Pancreas (tissue), 10 donors: ENCODE results near the gene HTR2C. TPM values are rescaled to one million over a fixed set of nuclear protein-coding genes. Genes with fewer than 3 reads are reported as not detected.
"Not testable (repeated sequence)": the region's sequence is repeated elsewhere in the genome, so short reads cannot be mapped to it uniquely, and the experiment has no call there.

Source experiments
- ATAC-seq, 4 donors: fragments of 200-7000 bp; cut with Tn5 transposase; one replicate each; pipeline versions ENCODE4 v1.8.0 to v1.9.1; 2020; ENCODE audit warnings: mild to moderate bottlenecking in 4 of 4, moderate library complexity in 4 of 4
- DNase-seq, 6 donors: peaks; one replicate each; pipeline ENCODE4 v3.0.0-alpha.2; 2020
- FAIRE-seq: peaks from 2 replicates; lab custom pipeline; 2012; peaks lifted over from hg19 to GRCh38; lab: Jason Lieb, UNC
- H3K27ac ChIP-seq, 4 donors: fragments of 200-600 bp; sonication (generic); 1 replicate in 3 of 4; 2 replicates in 1 of 4; pipeline versions ENCODE4 v1.5.0 to v1.8.0; 2020
- H3K27me3 ChIP-seq, 4 donors: fragments of 200-600 bp; one replicate each; pipeline ENCODE4 v1.8.0; 2021
- H3K36me3 ChIP-seq, 3 donors: fragments of 200-600 bp; sonication (generic) in 1 of 3; one replicate each; pipeline versions ENCODE4 v1.5.0 to v1.8.0; 2020 to 2021
- H3K4me1 ChIP-seq, 3 donors: fragments of 200-600 bp; one replicate each; pipeline ENCODE4 v1.8.0; 2021
- H3K4me3 ChIP-seq, 4 donors: fragments of 200-600 bp; sonication (generic) in 2 of 4; one replicate each; pipeline versions ENCODE4 v1.5.0 to v1.8.0; 2020 to 2021
- H3K9me3 ChIP-seq, 4 donors: fragments of 200-600 bp; one replicate each; pipeline ENCODE4 v1.8.0; 2021
- CTCF ChIP-seq, 4 donors: fragments of 200-600 bp; sonication (generic) in 3 of 4; IDR thresholded peaks; one replicate each; pipeline versions ENCODE4 v1.5.0 to v1.8.0; 2021; ENCODE audit warnings: antibody characterized with exemption in 4 of 4
- WGBS, 2 donors: extraction: QIAGEN DNeasy Blood & Tissue Kit; methylation state at CpG; one replicate each; pipeline ENCODE4 v1.1.7; 2013; 5-methylcytosine and 5-hydroxymethylcytosine counted together
- intact Hi-C, 3 donors: fragments of 100-400 bp; cut with DNase I; formaldehyde crosslinking; loops; one replicate each; pipeline versions ENCODE4 v1.11.1 to v1.14.2; 2022
- polyA plus RNA-seq, 2 donors: library from polyadenylated mRNA; stranded (reverse); fragments of 200-250 nt; gene quantifications; one replicate each; pipeline ENCODE4 v1.2.3, GENCODE V29; 2013
- total RNA-seq, 6 donors: library from RNA; stranded (reverse); fragmentation: NEBNext Ultra II Directional in 4 of 6; extraction: Animal tissue kit (Norgen Biotek cat#: 25700) in 4 of 6; gene quantifications; one replicate each; pipeline versions ENCODE4 v1.2.1 to v1.2.4, GENCODE V29; 2021 to 2023
- donor health status: healthy with polysubstance abuse.
- donor health status: DM: no; HTN: no; CAD: no; lungs with moderate emphysema.
- donor health status: DM: no; HTN: no; CAD: no.
- donor health status: control.
- donor health status: control.
- donor health status: Bipolar disorder and iron deficiency.
- donor health status: DM: yes; HTN: yes; CAD: no.
- donor health status: DM: no; HTN: no; CAD: no.
- donor health status: DM: no; HTN: no; CAD: no.
- donor health status: DM: yes; HTN: yes; CAD: no.

The HTR2C gene
- total and polyA plus RNA-seq, 8 donors: not detected

GRCh38 chrX:114619874-114620273 is 36.0 kb downstream of the HTR2C start:
- H3K4me1 ChIP-seq: no peaks in the 10 kb centered on the region
- H3K36me3 ChIP-seq: no peaks in the 10 kb centered on the region
- WGBS, 2 donors: 46 to 51% methylated on average over 2 of the region's 2 CpGs
- H3K4me3 ChIP-seq: no peak overlapping the region
- FAIRE-seq (peak; percentile 94), DNase-seq (no peak), ATAC-seq (no peak)
- no peak overlapping the region for H3K27ac ChIP-seq
- peak in 3 of 4 donors; percentile 30 to 45 (median 44) for TF ChIP-seq CTCF (IDR thresholded peaks at IDR 0.05)
- no peaks in the 10 kb centered on the region for H3K9me3 ChIP-seq
- intact Hi-C loops: no loop called here
- peaks cover 0 to 2% (median 0%) of the 10 kb centered on the region in 4 donors for H3K27me3 ChIP-seq

DNA sequence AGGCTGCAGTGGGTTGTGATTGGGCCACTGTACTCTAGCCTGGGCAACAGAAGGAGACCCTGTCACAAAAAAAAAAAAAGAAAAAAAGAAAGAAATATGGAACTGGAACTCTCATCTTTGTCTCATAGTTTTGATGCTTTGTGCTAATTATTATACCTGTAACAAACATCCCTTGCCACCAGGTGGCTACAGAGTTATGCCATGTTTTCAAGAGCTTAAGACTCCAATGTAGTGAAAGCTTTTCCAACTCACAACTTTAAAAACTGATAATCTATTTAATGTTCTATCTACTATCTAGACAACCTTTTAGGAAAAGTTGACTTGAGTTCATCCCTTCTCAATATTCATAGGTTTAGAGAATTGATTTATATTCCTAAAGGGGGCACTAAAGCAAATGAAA is 42.4 kb downstream of the HTR2C start:
- H3K9me3 ChIP-seq: no peaks in the 10 kb centered on the region
- TF ChIP-seq CTCF (IDR thresholded peaks at IDR 0.05): peak in 1 of 4 donors; percentile 34
- no peaks in the 10 kb centered on the region for H3K4me1 ChIP-seq
- H3K27me3 ChIP-seq: peaks cover 0 to 16% (median 0%) of the 10 kb centered on the region in 4 donors
- intact Hi-C loops: no loop called here
- FAIRE-seq: peak; percentile 47
- H3K27ac ChIP-seq: no peak overlapping the region
- ATAC-seq: peak in 2 of 4 donors; percentile 46 to 62
- DNase-seq: no peak
- no peaks in the 10 kb centered on the region for H3K36me3 ChIP-seq
- no peak overlapping the region for H3K4me3 ChIP-seq

DNA sequence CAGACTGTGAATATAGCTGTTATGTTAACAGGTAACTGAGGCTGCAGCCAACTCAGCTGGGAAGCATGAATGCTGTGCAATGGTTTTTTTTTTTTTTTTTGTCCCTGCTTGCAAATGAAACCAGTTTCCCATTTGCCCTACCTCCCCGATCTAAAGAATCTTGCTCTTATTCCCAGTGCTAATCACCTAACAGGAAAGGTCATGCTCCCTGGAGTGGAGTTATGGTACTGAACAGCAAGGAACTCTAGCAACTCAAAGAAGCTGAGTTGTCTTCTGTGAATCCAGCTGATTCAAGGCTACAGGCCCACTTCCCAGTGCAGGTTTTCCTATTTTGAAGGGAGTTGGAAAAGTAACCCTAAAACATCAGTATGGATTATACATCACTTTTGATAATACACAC is 52.1 kb downstream of the HTR2C start:
- Histone ChIP-seq H3K9me3 (no peaks in the 10 kb centered on the region), H3K4me3 (no peak overlapping the region), H3K27me3 (peaks cover 0 to 8% (median 0%) of the 10 kb centered on the region in 4 donors), H3K27ac (no peak overlapping the region), H3K4me1 (no peaks in the 10 kb centered on the region), H3K36me3 (no peaks in the 10 kb centered on the region)
- WGBS, 2 donors: 20 to 27% methylated on average over 1 of the region's 1 CpG
- TF ChIP-seq CTCF (IDR thresholded peaks at IDR 0.05): no peak
- no peak for ATAC-seq
- DNase-seq: no peak
- intact Hi-C loops: no loop called here
- no peak for FAIRE-seq

GRCh38 chrX:114650351-114650750 is 66.5 kb downstream of the HTR2C start:
- Histone ChIP-seq H3K27ac (no peak overlapping the region), H3K4me3 (no peak overlapping the region), H3K36me3 (no peaks in the 10 kb centered on the region), H3K9me3 (no peaks in the 10 kb centered on the region), H3K4me1 (no peaks in the 10 kb centered on the region), H3K27me3 (peaks cover 0 to 33% (median 0%) of the 10 kb centered on the region in 4 donors)
- ATAC-seq (no peak), FAIRE-seq (no peak), DNase-seq (no peak)
- TF ChIP-seq CTCF (IDR thresholded peaks at IDR 0.05): no peak
- intact Hi-C loops: no loop called here

GRCh38 chrX:114675365-114675764 is 91.5 kb downstream of the HTR2C start:
- 47 to 58% methylated on average over 2 of the region's 2 CpGs for WGBS, 2 donors
- TF ChIP-seq CTCF (IDR thresholded peaks at IDR 0.05): no peak
- FAIRE-seq: peak; percentile 54
- no peaks in the 10 kb centered on the region for H3K4me1 ChIP-seq
- H3K27ac ChIP-seq: no peak overlapping the region
- H3K4me3 ChIP-seq: no peak overlapping the region
- H3K9me3 ChIP-seq: no peaks in the 10 kb centered on the region
- no peaks in the 10 kb centered on the region for H3K36me3 ChIP-seq
- ATAC-seq: no peak
- no peak for DNase-seq
- H3K27me3 ChIP-seq: peaks cover 0 to 23% (median 6%) of the 10 kb centered on the region in 4 donors
- intact Hi-C loops: no loop called here

DNA sequence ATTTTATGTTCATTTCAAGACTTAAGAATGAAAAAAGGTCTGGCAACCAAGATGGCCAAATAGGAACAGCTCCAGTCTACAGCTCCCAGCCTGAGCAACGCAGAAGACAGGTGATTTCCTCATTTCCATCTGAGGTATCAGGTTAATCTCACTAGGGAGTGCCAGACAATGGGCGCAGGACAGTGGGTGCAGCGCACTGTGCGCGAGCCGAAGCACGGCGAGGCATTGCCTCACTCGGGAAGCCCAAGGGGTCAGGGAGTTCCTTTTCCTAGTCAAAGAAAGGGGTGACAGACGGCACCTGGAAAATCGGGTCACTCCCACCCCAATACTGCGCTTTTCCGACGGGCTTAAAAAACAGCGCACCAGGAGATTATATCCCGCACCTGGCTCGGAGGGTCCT is 116.6 kb downstream of the HTR2C start:
- 72 to 86% methylated on average over 10 of the region's 17 CpGs for WGBS, 2 donors
- H3K27me3 ChIP-seq, H3K4me1 ChIP-seq, ATAC-seq, H3K36me3 ChIP-seq, intact Hi-C loops, H3K9me3 ChIP-seq, FAIRE-seq, H3K27ac ChIP-seq, H3K4me3 ChIP-seq: not testable (repeated sequence)
- peak in 1 of 6 donors; percentile 29 for DNase-seq
